Smooth muscle cell (in vitro differentiated cells): ENCODE data around the gene DCTN2. TPM values are rescaled to one million over a fixed set of nuclear protein-coding genes. Genes with fewer than 3 reads are reported as not detected.

Source experiments
- DNase-seq: peaks from one replicate; lab custom pipeline; 2025; ENCODE audit not compliant: unreplicated experiment; lab: John Stamatoyannopoulos, UW
- H2AFZ ChIP-seq: fragments of 200-600 bp; sonication (generic); 2 replicates; pipeline ENCODE4 v1.6.0; 2016; ENCODE audit warnings: antibody characterized with exemption, low read depth, mild to moderate bottlenecking
- H3F3A ChIP-seq: fragments of 200-600 bp; sonication (generic); 2 replicates; pipeline ENCODE4 v1.6.0; 2017; ENCODE audit warnings: antibody characterized with exemption, low read depth
- H3K27ac ChIP-seq: fragments of 200-600 bp; sonication (generic); 2 replicates; pipeline ENCODE4 v1.5.1; 2016; ENCODE audit warnings: low read depth, mild to moderate bottlenecking
- H3K27me3 ChIP-seq: fragments of 200-600 bp; sonication (generic); 2 replicates; pipeline ENCODE4 v1.6.1; 2016; ENCODE audit warnings: low read depth, mild to moderate bottlenecking
- H3K36me3 ChIP-seq: fragments of 200-600 bp; sonication (generic); 2 replicates; pipeline ENCODE4 v1.5.1; 2016; ENCODE audit warnings: low read depth
- H3K4me1 ChIP-seq: fragments of 200-600 bp; sonication (generic); 2 replicates; pipeline ENCODE4 v1.5.1; 2016; ENCODE audit warnings: low read depth
- H3K4me2 ChIP-seq: fragments of 200-600 bp; sonication (generic); 2 replicates; pipeline ENCODE4 v1.6.0; 2016; ENCODE audit warnings: mild to moderate bottlenecking
- H3K4me3 ChIP-seq: fragments of 200-600 bp; sonication (generic); 2 replicates; pipeline ENCODE4 v1.5.1; 2016; ENCODE audit warnings: mild to moderate bottlenecking
- H3K79me2 ChIP-seq: fragments of 200-600 bp; sonication (generic); 2 replicates; pipeline ENCODE4 v1.6.0; 2016; ENCODE audit warnings: low read depth, mild to moderate bottlenecking
- H3K9ac ChIP-seq: fragments of 200-600 bp; sonication (generic); 2 replicates; pipeline ENCODE4 v1.6.0; 2016; ENCODE audit warnings: low read depth
- H3K9me3 ChIP-seq: fragments of 200-600 bp; sonication (generic); replicated peaks from 2 replicates; pipeline ENCODE4 v1.5.1; 2016; ENCODE audit warnings: low read depth
- H4K20me1 ChIP-seq: fragments of 200-600 bp; sonication (generic); 2 replicates; pipeline ENCODE4 v1.6.0; 2016; ENCODE audit warnings: low read depth
- CTCF ChIP-seq: fragments of 200-600 bp; sonication (generic); IDR thresholded peaks from 2 replicates; pipeline ENCODE4 v1.5.1; 2017; ENCODE audit warnings: borderline replicate concordance, mild to moderate bottlenecking, antibody characterized with exemption; ENCODE audit not compliant: insufficient read depth, poor library complexity, severe bottlenecking
- WGBS: methylation state at CpG from one replicate; pipeline ENCODE4 v1.1.7; 2016; ENCODE audit warnings: low lambda C conversion rate; 5-methylcytosine and 5-hydroxymethylcytosine counted together
- polyA plus RNA-seq: library from polyadenylated mRNA; unstranded; fragments of >200 nt; fragmentation: Nextera tagmentation; extraction: Ambion mirVana; gene quantifications from 2 replicates; pipeline ENCODE4 v1.2.1, GENCODE V29; 2016
- total RNA-seq: library from RNA; depleted of rRNA; stranded (reverse); fragments of >200 nt; gene quantifications from 2 replicates; pipeline ENCODE4 v1.2.3, GENCODE V29; 2014

Gene DCTN2
- total and polyA plus RNA-seq, 2 experiments from 2014 or later, result 107 to 119 TPM

GRCh38 chr12:57586832-57587429, 39.9 kb upstream of the DCTN2 start:
- TF ChIP-seq CTCF, result no peak
- WGBS, result 88% methylated on average over 3 of the region's 3 CpGs
- Histone ChIP-seq H3K27me3 (peaks cover 17% of the 10 kb centered on the region), H3K36me3 (no peaks in the 10 kb centered on the region), H3K4me1 (peaks cover 6% of the 10 kb centered on the region), H3F3A (no peaks in the 10 kb centered on the region), H3K9ac (no peak overlapping the region), H3K9me3 (no peaks in the 10 kb centered on the region), H2AFZ (no peak overlapping the region), H3K27ac (no peak overlapping the region), H3K79me2 (peaks cover under 1% of the 10 kb centered on the region), H4K20me1 (no peaks in the 10 kb centered on the region), H3K4me2 (no peak overlapping the region), H3K4me3 (no peak overlapping the region)
- no peak for DNase-seq

- H3K27ac ChIP-seq, result no peak overlapping the region
- no peaks in the 10 kb centered on the region for H3F3A ChIP-seq
- H4K20me1 ChIP-seq, result no peaks in the 10 kb centered on the region
- H3K4me2 ChIP-seq, result no peak overlapping the region
- H2AFZ ChIP-seq, result no peak overlapping the region
- H3K79me2 ChIP-seq, result no peaks in the 10 kb centered on the region
- no peak for TF ChIP-seq CTCF
- WGBS, result 95% methylated on average over 3 of the region's 3 CpGs
- no peak overlapping the region for H3K4me3 ChIP-seq
- no peaks in the 10 kb centered on the region for H3K36me3 ChIP-seq
- no peak overlapping the region for H3K9ac ChIP-seq
- no peaks in the 10 kb centered on the region for H3K9me3 ChIP-seq
- H3K27me3 ChIP-seq, result peaks cover 17% of the 10 kb centered on the region
- no peak for DNase-seq
- H3K4me1 ChIP-seq, result peaks cover 4% of the 10 kb centered on the region
Measured at GRCh38 chr12:57586128-57586527, 39.1 kb upstream of the DCTN2 start.

- Histone ChIP-seq H3K27me3 (peaks cover 17% of the 10 kb centered on the region), H3K9ac (no peak overlapping the region), H3K4me2 (no peak overlapping the region), H3F3A (no peaks in the 10 kb centered on the region), H4K20me1 (no peaks in the 10 kb centered on the region), H3K4me1 (no peaks in the 10 kb centered on the region), H3K27ac (no peak overlapping the region), H3K36me3 (no peaks in the 10 kb centered on the region), H3K79me2 (no peaks in the 10 kb centered on the region), H2AFZ (no peak overlapping the region), H3K9me3 (no peaks in the 10 kb centered on the region), H3K4me3 (no peak overlapping the region)
- DNase-seq, result no peak
- no peak for TF ChIP-seq CTCF
- WGBS, result 88% methylated on average over 2 of the region's 2 CpGs
Measured at GRCh38 chr12:57585156-57585555, 38.2 kb upstream of the DCTN2 start.

- no peak for TF ChIP-seq CTCF
- Histone ChIP-seq H3K27me3 (peaks cover 17% of the 10 kb centered on the region), H3K79me2 (no peaks in the 10 kb centered on the region), H3K27ac (no peak overlapping the region), H3K4me1 (no peaks in the 10 kb centered on the region), H2AFZ (no peak overlapping the region), H4K20me1 (no peaks in the 10 kb centered on the region), H3F3A (no peaks in the 10 kb centered on the region), H3K9ac (no peak overlapping the region), H3K4me2 (no peak overlapping the region), H3K36me3 (no peaks in the 10 kb centered on the region), H3K9me3 (no peaks in the 10 kb centered on the region), H3K4me3 (no peak overlapping the region)
- DNase-seq, result no peak
Measured at GRCh38 chr12:57584690-57585089, 37.7 kb upstream of the DCTN2 start.
